ENCODE data around the gene MCRS1.

The MCRS1 gene

DNA sequence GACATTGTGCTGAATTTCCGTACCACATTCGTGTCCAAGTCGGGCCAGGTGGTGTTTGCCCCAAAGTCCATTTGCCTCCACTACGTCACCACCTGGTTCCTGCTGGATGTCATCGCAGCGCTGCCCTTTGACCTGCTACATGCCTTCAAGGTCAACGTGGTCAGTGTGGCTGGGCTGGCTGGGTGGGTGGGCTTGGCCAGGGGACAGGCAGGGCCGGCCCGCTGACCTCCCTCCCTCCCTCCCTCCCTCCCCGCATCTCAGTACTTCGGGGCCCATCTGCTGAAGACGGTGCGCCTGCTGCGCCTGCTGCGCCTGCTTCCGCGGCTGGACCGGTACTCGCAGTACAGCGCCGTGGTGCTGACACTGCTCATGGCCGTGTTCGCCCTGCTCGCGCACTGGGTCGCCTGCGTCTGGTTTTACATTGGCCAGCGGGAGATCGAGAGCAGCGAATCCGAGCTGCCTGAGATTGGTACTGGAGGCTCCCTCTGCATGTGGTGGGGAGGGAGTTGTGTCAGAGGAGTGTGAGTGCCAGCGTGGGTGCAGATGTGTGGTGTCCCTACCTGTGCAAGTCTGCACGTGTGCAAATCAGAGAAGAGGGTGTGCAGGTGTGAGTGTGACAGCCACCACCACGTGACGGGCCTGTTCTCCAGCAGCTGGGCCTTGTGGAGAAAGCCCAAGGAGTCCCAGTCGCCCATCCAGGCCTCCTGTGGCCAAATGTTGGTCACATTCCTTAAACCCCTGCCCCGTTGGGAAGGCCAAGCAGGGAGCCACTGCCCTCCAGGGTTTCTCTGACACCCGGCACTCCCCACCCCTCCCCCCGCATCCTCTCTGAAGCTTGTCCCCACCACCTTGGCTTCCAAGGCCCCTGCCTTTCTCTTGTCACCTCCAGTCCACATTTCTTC lies 23.8 kb downstream of the MCRS1 start:
- no peak overlapping the region for H3K4me3 ChIP-seq (ENCODE audit: low read depth, low read length)
- no peak for DNase-seq (ENCODE audit: low read depth)
- TF ChIP-seq, protein P1, sequence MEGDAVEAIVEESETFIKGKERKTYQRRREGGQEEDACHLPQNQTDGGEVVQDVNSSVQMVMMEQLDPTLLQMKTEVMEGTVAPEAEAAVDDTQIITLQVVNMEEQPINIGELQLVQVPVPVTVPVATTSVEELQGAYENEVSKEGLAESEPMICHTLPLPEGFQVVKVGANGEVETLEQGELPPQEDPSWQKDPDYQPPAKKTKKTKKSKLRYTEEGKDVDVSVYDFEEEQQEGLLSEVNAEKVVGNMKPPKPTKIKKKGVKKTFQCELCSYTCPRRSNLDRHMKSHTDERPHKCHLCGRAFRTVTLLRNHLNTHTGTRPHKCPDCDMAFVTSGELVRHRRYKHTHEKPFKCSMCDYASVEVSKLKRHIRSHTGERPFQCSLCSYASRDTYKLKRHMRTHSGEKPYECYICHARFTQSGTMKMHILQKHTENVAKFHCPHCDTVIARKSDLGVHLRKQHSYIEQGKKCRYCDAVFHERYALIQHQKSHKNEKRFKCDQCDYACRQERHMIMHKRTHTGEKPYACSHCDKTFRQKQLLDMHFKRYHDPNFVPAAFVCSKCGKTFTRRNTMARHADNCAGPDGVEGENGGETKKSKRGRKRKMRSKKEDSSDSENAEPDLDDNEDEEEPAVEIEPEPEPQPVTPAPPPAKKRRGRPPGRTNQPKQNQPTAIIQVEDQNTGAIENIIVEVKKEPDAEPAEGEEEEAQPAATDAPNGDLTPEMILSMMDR (IDR thresholded peaks at IDR 0.05; ENCODE audit: control insufficient read depth, extremely low read depth, insufficient read depth) = no peak

DNA sequence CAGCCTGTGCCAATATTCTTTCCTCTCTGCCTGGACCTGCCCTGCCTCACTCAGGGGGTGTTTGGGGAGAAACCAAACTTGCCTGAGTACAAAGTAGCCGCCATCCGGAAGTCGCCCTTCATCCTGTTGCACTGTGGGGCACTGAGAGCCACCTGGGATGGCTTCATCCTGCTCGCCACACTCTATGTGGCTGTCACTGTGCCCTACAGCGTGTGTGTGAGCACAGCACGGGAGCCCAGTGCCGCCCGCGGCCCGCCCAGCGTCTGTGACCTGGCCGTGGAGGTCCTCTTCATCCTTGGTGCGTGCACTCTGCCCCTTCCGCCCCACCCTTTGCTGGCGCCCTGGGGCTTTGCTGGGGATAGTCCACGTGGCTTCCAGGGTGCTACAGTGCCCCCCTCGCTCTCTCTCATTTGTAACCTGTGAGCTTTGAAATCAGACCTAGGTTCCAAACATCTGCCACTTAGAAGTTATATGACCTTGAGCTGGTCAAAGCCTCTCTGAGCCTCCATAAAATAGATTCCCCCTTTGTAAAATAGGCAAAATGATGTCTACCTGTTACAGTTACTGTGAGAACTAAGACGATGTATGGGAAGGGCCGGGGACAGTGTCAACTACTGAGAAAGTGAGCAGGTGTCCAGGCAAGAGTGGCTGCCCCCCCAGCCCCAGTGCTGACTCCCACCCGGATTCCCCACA lies 24.6 kb downstream of the MCRS1 start:
- TF ChIP-seq, protein P1 (IDR thresholded peaks at IDR 0.05; ENCODE audit: control insufficient read depth, extremely low read depth, insufficient read depth) = no peak
- DNase-seq (ENCODE audit: low read depth) = no peak
- no peak overlapping the region for H3K4me3 ChIP-seq (ENCODE audit: low read depth, low read length)

DNA sequence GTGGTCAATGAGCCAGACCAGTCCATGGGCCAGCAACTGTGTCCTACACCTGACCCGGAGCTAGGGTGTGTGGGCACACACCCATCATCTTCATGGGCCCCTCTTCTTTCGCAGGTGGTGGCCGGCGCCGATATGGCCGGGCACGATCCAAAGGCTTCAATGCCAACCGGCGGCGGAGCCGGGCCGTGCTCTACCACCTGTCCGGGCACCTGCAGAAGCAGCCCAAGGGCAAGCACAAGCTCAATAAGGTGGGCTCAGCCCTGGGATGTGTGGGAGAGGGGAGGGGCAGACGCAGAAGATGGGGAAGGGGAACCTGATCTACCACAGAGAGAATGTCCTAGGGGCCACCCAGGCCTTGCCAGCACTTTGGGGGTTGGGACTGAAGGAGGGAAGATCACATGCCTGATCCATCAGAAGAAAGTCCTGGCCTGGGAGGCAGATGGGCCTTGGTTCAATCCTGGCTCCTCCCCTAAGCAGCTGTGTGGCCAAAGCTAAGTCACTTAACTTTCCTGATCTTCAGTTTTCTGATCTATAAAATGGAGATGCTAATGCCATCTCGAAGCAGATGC lies 25.3 kb downstream of the MCRS1 start:
- TF ChIP-seq, protein P1 (IDR thresholded peaks at IDR 0.05; ENCODE audit: control insufficient read depth, extremely low read depth, insufficient read depth) = no peak
- H3K4me3 ChIP-seq (ENCODE audit: low read depth, low read length) = no peak overlapping the region
- no peak for DNase-seq (ENCODE audit: low read depth)

DNA sequence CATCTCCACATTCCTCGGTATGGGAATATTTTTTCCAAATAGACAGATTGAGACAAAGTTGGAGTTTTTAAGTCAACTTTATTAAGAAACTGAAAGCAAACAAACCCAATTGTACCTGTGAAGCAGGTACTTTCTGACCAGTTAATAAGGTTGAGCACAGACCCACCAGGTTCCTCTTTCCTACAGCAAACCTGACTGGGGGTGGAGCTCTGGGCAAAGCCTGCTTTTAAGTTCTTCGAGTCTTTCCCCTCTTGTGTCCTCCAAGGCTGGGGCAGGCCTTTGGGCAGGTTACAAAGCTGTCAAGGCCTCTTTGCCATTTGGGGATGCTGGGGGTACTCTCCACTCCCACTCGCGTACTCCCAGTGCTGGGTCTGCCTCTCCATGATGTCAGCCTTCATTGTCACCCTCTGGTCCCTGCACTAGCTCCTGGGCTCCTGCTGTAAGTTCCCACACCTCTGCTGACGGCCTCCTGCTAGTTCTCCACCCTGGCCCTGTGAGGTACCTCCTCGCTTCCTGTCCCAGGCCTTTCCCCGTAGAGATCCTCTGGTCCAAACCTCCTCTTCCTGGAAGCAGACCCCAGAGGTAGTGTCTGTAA lies 25.9 kb downstream of the MCRS1 start:
- TF ChIP-seq, protein P1 (IDR thresholded peaks at IDR 0.05; ENCODE audit: control insufficient read depth, extremely low read depth, insufficient read depth) = no peak

DNA sequence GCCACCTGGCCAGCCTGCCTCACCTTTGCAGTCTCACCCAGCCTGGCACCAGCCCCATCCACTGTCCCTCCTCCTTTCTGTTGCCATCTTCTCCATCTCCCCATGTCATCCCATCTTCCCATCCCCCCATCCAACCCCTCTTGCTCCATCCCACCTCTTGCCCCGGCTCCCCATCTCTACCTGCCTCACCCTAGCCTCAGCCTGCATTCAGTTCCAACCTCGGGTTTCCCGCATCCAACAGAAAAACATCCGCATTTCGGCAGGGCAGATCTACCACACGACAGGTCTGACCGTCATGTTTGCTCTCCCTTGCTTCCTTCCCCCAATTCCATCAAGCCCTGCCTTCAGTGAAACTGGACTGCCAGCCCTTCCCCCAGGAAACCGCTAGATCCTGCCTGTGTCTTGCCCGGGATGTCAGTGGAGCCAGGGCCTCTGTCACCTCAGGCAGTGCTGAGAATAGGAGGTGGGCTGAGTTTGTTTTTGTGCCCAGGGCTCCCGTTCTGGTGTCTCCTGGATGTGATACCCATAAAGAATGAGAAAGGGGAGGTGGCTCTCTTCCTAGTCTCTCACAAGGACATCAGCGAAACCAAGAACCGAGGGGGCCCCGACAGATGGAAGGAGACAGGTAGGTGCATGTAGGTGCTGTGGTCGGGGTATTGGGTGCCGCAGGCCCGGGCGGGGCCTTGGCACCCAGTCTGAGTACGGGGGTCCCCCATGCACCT lies 26.6 kb downstream of the MCRS1 start:
- no peak overlapping the region for H3K4me3 ChIP-seq (ENCODE audit: low read depth, low read length)
- TF ChIP-seq, protein P1 (IDR thresholded peaks at IDR 0.05; ENCODE audit: control insufficient read depth, extremely low read depth, insufficient read depth) = no peak
- DNase-seq (ENCODE audit: low read depth) = no peak

More for the DNA sequence above, 25.9 kb downstream of the MCRS1 start:
- no peak overlapping the region for H3K4me3 ChIP-seq (ENCODE audit: low read depth, low read length)
- DNase-seq (ENCODE audit: low read depth) = no peak
